Panc1 (cell line): ENCODE measurements around the gene FAM124B.

ENCODE experiments used
- POLR2AphosphoS5 ChIP-seq: IDR thresholded peaks from 2 replicates; pipeline ENCODE4 v1.6.1; 2012; ENCODE audit warnings: mild to moderate bottlenecking, low read depth, low read length, moderate library complexity
- TF ChIP-seq, protein P1 (sequence below): fragments of 450-650 bp; IDR thresholded peaks from 2 replicates; pipeline ENCODE4 v1.5.1; 2017; ENCODE audit warnings: mild to moderate bottlenecking
- TF ChIP-seq, protein P2 (sequence below), 2 experiments: IDR thresholded peaks; 2 replicates each; pipeline ENCODE4 v1.6.1; 2011 to 2012; ENCODE audit warnings: low read depth in 2 of 2, control low read depth in 1 of 2, low read length in 1 of 2, mild to moderate bottlenecking in 1 of 2, moderate library complexity in 1 of 2; ENCODE audit not compliant: insufficient read depth in 1 of 2

DNA sequence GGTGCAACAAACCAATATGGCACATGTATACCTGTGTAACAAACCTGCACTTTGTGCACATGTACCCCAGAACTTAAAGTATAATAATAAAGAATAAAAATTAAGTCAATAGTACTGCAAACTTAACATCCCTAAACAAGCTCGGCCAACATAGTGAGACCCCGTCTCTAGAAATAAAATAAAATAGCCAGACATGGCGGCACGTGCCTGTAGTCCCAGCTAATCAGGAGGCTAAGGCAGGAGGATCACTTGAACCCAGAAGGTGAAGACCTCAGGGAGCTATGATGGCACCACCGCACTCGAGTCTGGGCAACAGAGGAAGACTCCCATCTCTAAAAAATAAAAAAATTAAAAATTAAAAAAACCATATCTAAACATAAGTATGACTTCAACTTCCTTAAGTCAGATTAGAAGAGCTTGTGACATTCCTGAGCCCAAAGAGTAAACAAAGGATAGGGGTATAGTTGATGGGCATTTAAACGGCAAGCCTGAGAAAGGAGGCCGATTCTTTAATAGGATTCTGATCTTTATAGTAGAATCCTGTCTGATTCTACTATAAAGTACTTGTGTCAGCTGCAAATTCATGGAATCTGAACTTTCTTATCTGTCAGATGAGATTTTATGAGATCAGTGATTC, 1.6 kb downstream of the FAM124B start:
- TF ChIP-seq, protein P1, sequence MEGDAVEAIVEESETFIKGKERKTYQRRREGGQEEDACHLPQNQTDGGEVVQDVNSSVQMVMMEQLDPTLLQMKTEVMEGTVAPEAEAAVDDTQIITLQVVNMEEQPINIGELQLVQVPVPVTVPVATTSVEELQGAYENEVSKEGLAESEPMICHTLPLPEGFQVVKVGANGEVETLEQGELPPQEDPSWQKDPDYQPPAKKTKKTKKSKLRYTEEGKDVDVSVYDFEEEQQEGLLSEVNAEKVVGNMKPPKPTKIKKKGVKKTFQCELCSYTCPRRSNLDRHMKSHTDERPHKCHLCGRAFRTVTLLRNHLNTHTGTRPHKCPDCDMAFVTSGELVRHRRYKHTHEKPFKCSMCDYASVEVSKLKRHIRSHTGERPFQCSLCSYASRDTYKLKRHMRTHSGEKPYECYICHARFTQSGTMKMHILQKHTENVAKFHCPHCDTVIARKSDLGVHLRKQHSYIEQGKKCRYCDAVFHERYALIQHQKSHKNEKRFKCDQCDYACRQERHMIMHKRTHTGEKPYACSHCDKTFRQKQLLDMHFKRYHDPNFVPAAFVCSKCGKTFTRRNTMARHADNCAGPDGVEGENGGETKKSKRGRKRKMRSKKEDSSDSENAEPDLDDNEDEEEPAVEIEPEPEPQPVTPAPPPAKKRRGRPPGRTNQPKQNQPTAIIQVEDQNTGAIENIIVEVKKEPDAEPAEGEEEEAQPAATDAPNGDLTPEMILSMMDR, result no peak
- TF ChIP-seq POLR2AphosphoS5, result no peak
- TF ChIP-seq, protein P2, sequence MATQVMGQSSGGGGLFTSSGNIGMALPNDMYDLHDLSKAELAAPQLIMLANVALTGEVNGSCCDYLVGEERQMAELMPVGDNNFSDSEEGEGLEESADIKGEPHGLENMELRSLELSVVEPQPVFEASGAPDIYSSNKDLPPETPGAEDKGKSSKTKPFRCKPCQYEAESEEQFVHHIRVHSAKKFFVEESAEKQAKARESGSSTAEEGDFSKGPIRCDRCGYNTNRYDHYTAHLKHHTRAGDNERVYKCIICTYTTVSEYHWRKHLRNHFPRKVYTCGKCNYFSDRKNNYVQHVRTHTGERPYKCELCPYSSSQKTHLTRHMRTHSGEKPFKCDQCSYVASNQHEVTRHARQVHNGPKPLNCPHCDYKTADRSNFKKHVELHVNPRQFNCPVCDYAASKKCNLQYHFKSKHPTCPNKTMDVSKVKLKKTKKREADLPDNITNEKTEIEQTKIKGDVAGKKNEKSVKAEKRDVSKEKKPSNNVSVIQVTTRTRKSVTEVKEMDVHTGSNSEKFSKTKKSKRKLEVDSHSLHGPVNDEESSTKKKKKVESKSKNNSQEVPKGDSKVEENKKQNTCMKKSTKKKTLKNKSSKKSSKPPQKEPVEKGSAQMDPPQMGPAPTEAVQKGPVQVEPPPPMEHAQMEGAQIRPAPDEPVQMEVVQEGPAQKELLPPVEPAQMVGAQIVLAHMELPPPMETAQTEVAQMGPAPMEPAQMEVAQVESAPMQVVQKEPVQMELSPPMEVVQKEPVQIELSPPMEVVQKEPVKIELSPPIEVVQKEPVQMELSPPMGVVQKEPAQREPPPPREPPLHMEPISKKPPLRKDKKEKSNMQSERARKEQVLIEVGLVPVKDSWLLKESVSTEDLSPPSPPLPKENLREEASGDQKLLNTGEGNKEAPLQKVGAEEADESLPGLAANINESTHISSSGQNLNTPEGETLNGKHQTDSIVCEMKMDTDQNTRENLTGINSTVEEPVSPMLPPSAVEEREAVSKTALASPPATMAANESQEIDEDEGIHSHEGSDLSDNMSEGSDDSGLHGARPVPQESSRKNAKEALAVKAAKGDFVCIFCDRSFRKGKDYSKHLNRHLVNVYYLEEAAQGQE (IDR thresholded peaks at IDR 0.05; ENCODE audit: insufficient read depth in 1 of 2, low read depth in 2 of 2, low read length in 1 of 2), result no peak
